Colonic mucosa (tissue), 4 donors: ENCODE results near the gene REEP2. TPM values are rescaled to one million over a fixed set of nuclear protein-coding genes. Genes with fewer than 3 reads are reported as not detected.
"Not testable (repeated sequence)": the region's sequence is repeated elsewhere in the genome, so short reads cannot be mapped to it uniquely, and the experiment has no call there.

Experiments used
- DNase-seq: peaks from one replicate; pipeline ENCODE4 v3.0.0-alpha.2; 2020
- H3K27ac ChIP-seq: fragments of 200-600 bp; one replicate; pipeline ENCODE4 v1.8.0; 2021
- H3K27me3 ChIP-seq: fragments of 200-600 bp; one replicate; pipeline ENCODE4 v1.8.0; 2021
- H3K36me3 ChIP-seq: fragments of 200-600 bp; one replicate; pipeline ENCODE4 v1.8.0; 2021
- H3K4me1 ChIP-seq: fragments of 200-600 bp; one replicate; pipeline ENCODE4 v1.8.0; 2021; ENCODE audit warnings: mild to moderate bottlenecking
- H3K4me3 ChIP-seq: fragments of 200-600 bp; one replicate; pipeline ENCODE4 v1.8.0; 2021
- H3K9ac ChIP-seq, 2 donors: one replicate each; pipeline ENCODE4 v1.7.0; 2013; ENCODE audit warnings: control low read depth in 2 of 2, low read depth in 2 of 2, low read length in 2 of 2
- H3K9me3 ChIP-seq: fragments of 200-600 bp; one replicate; pipeline ENCODE4 v1.8.0; 2021
- CTCF ChIP-seq: fragments of 200-600 bp; IDR thresholded peaks from one replicate; pipeline ENCODE4 v1.8.0; 2022; ENCODE audit warnings: antibody characterized with exemption, mild to moderate bottlenecking
- intact Hi-C: fragments of 100-400 bp; cut with DNase I; formaldehyde crosslinking; loops from one replicate; pipeline ENCODE4 v1.14.1; 2022
- total RNA-seq, 2 donors: library from RNA; stranded (reverse); fragmentation: NEBNext Ultra II Directional in 1 of 2; extraction: Animal tissue kit (Norgen Biotek cat#: 25700) in 1 of 2; gene quantifications; one replicate each; pipeline ENCODE4 v1.2.1, GENCODE V29; 2021
- donor health status: healthy.
- donor health status: DM: no; HTN: no; CAD: no.
- donor health status: DM: no; HTN: no; CAD: no.

Gene REEP2
- total RNA-seq, 2 donors from 2014 or later, result 0.42 to 3.2 TPM

GRCh38 chr5:138410996-138411640 is 27.7 kb upstream of the REEP2 start:
- H3K4me3 ChIP-seq, H3K4me1 ChIP-seq, H3K9me3 ChIP-seq, H3K36me3 ChIP-seq, H3K9ac ChIP-seq, intact Hi-C loops, H3K27ac ChIP-seq, H3K27me3 ChIP-seq: not testable (repeated sequence)
- DNase-seq, result peak; percentile 32
- TF ChIP-seq CTCF, result peak; percentile 39

- H3K9ac ChIP-seq, result no peak overlapping the region
- H3K27me3 ChIP-seq, result no peaks in the 10 kb centered on the region
- H3K36me3 ChIP-seq, result peaks cover 31% of the 10 kb centered on the region
- no peak for TF ChIP-seq CTCF
- no peak overlapping the region for H3K4me3 ChIP-seq
- intact Hi-C loops, result no loop called here
- no peak for DNase-seq
- H3K27ac ChIP-seq, result no peak overlapping the region
- no peaks in the 10 kb centered on the region for H3K4me1 ChIP-seq
- H3K9me3 ChIP-seq, result no peaks in the 10 kb centered on the region
These were observed 20.4 kb upstream of the REEP2 start for GRCh38 chr5:138418444-138418843.

GRCh38 chr5:138425079-138425478 is 13.8 kb upstream of the REEP2 start:
- H3K9ac ChIP-seq, result no peak overlapping the region
- DNase-seq, result no peak
- peaks cover 23% of the 10 kb centered on the region for H3K36me3 ChIP-seq
- no peak for TF ChIP-seq CTCF
- no peaks in the 10 kb centered on the region for H3K27me3 ChIP-seq
- H3K9me3 ChIP-seq, result no peaks in the 10 kb centered on the region
- no peak overlapping the region for H3K4me3 ChIP-seq
- H3K4me1 ChIP-seq, result no peaks in the 10 kb centered on the region
- H3K27ac ChIP-seq, result no peak overlapping the region
- intact Hi-C loops, result no loop called here

- Histone ChIP-seq H3K36me3 (peaks cover 14% of the 10 kb centered on the region), H3K4me1 (no peaks in the 10 kb centered on the region), H3K9ac (no peak overlapping the region), H3K27me3 (no peaks in the 10 kb centered on the region), H3K4me3 (no peak overlapping the region), H3K27ac (no peak overlapping the region), H3K9me3 (no peaks in the 10 kb centered on the region)
- intact Hi-C loops, result no loop called here
- TF ChIP-seq CTCF, result no peak
- no peak for DNase-seq
These were observed 2.9 kb upstream of the REEP2 start for GRCh38 chr5:138435943-138436342.

- intact Hi-C loops, result no loop called here
- Histone ChIP-seq H3K27me3 (no peaks in the 10 kb centered on the region), H3K9ac (peak overlapping the region in 1 of 2 donors; percentile 43), H3K9me3 (no peaks in the 10 kb centered on the region), H3K27ac (no peak overlapping the region), H3K4me3 (peak overlapping the region; percentile 27), H3K4me1 (no peaks in the 10 kb centered on the region), H3K36me3 (no peaks in the 10 kb centered on the region)
- DNase-seq, result no peak
- TF ChIP-seq CTCF, result no peak
These were observed 694 bp upstream of the REEP2 start for GRCh38 chr5:138438003-138438723.
